HUES48 (cell line): ENCODE results near the gene PAPSS2.
A peak's percentile ranks its signal among the peaks of the same experiment; 100 is the strongest.
"Not testable (repeated sequence)": the region's sequence is repeated elsewhere in the genome, so short reads cannot be mapped to it uniquely, and the experiment has no call there.

Experiments
- H3K27ac ChIP-seq: one replicate; pipeline ENCODE4 v1.7.0; 2013; ENCODE audit warnings: low read depth, low read length, inconsistent platforms
- H3K27me3 ChIP-seq: 2 replicates; pipeline ENCODE4 v1.6.1; 2013; ENCODE audit warnings: mild to moderate bottlenecking, low read length; ENCODE audit not compliant: control insufficient read depth, insufficient read depth
- H3K36me3 ChIP-seq: 2 replicates; pipeline ENCODE4 v1.6.1; 2013; ENCODE audit warnings: low read length; ENCODE audit not compliant: control insufficient read depth, insufficient read depth
- H3K4me1 ChIP-seq: 2 replicates; pipeline ENCODE4 v1.6.1; 2013; ENCODE audit warnings: mild to moderate bottlenecking, low read length; ENCODE audit not compliant: control insufficient read depth, insufficient read depth
- H3K4me3 ChIP-seq: 2 replicates; pipeline ENCODE4 v1.5.1; 2013; ENCODE audit warnings: mild to moderate bottlenecking, low read depth, low read length
- H3K9ac ChIP-seq: 2 replicates; pipeline ENCODE4 v1.6.1; 2013; ENCODE audit warnings: mild to moderate bottlenecking, low read depth, low read length, moderate library complexity
- H3K9me3 ChIP-seq: 2 replicates; pipeline ENCODE4 v1.6.1; 2013; ENCODE audit warnings: low read length; ENCODE audit not compliant: control insufficient read depth, insufficient read depth

Gene PAPSS2

GRCh38 chr10:87659571-87660483, at the start of gene PAPSS2:
TSS of gene PAPSS2 (plus strand) at chr10:87659878. CDS start at chr10:87659982, 104 bp downstream.
- Histone ChIP-seq H3K4me1 (peaks cover 44% of the 10 kb centered on the region), H3K36me3 (no peaks in the 10 kb centered on the region), H3K9ac (peak within 1 kb of the TSS; percentile 81), H3K4me3 (peak within 1 kb of the TSS; percentile 97), H3K27ac (peak within 1 kb of the TSS; percentile 70), H3K27me3 (no peaks in the 10 kb centered on the region), H3K9me3 (no peaks in the 10 kb centered on the region)

DNA sequence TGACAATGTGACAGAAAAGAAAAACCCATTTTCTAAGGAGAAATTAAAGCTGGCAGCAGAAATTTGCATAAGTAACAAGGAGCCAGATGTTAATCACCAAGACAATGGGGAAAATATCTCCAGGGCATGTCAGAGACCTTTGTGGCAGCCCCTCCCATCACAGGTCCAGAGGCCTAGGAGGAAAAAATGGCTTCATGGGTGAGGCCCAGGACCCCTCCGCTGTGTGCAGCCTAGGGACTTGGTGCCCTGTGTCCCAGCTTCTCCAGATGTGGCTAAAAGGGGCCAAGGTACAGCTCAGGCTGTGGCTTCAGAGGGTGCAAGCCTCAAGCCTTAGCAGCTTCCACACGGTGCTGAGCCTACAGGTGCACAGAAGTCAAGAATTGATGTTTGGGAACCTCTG, 48.3 kb upstream of the PAPSS2 start:
- H3K9ac ChIP-seq, H3K27me3 ChIP-seq, H3K4me3 ChIP-seq, H3K36me3 ChIP-seq, H3K27ac ChIP-seq: not testable (repeated sequence)
- H3K4me1 ChIP-seq: peaks cover 14% of the 10 kb centered on the region
- H3K9me3 ChIP-seq: peaks cover 17% of the 10 kb centered on the region

DNA sequence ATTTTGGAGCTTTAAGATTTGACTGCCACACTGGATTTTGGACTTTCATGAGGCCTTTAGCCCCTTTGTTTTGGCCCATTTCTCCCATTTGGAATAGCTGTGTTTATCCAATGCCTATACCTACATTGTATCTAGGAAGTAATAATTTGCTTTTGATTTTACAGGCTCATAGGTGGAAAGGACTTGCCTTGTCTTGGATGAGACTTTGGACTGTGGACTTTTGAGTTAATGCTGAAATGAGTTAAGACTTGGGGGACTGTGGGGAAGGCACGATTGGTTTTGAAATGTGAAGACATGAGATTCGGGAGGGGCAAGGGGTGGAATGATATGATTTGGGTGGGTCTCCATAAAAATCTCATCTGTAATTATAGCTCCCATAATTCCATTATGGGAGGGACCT, 47.6 kb upstream of the PAPSS2 start:
- H3K27ac ChIP-seq: no peak overlapping the region
- peaks cover 17% of the 10 kb centered on the region for H3K9me3 ChIP-seq
- H3K9ac ChIP-seq: no peak overlapping the region
- H3K36me3 ChIP-seq: no peaks in the 10 kb centered on the region
- no peaks in the 10 kb centered on the region for H3K27me3 ChIP-seq
- H3K4me1 ChIP-seq: peaks cover 14% of the 10 kb centered on the region
- H3K4me3 ChIP-seq: no peak overlapping the region

DNA sequence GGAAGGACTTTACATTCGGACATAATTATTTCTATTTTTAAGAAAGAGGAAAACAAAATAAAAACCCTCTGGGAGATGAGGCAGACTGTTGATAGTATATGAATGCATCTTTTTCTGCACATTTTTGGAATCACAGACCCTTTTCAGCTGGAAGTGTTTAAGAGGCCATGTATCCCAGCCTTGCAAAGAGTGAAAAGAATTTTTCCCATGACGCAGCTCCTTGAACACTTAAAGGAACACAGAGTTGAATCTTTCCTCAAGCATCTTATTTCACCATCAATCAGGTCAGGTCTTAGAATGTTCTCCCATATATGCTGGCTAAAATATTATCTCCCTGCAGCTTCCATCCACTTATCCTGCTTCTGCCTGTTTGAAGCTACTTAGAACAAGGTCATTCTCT, 45.9 kb upstream of the PAPSS2 start:
- no peak overlapping the region for H3K9ac ChIP-seq
- H3K4me1 ChIP-seq: peaks cover 6% of the 10 kb centered on the region
- H3K27me3 ChIP-seq: no peaks in the 10 kb centered on the region
- H3K9me3 ChIP-seq: peaks cover 17% of the 10 kb centered on the region
- H3K36me3 ChIP-seq: no peaks in the 10 kb centered on the region
- H3K27ac ChIP-seq: no peak overlapping the region
- H3K4me3 ChIP-seq: no peak overlapping the region

- H3K4me3 ChIP-seq: no peak overlapping the region
- H3K4me1 ChIP-seq: peaks cover 9% of the 10 kb centered on the region
- H3K9me3 ChIP-seq: peaks cover 15% of the 10 kb centered on the region
- H3K36me3 ChIP-seq: no peaks in the 10 kb centered on the region
- no peak overlapping the region for H3K27ac ChIP-seq
- no peak overlapping the region for H3K9ac ChIP-seq
- no peaks in the 10 kb centered on the region for H3K27me3 ChIP-seq
Measured at GRCh38 chr10:87615856-87616255, 43.8 kb upstream of the PAPSS2 start.

- Histone ChIP-seq H3K27ac (no peak overlapping the region), H3K4me1 (peaks cover 18% of the 10 kb centered on the region), H3K9ac (no peak overlapping the region), H3K36me3 (no peaks in the 10 kb centered on the region), H3K9me3 (0 out of 2 replicates have a peak, but pooled peaks cover under 1% of the 10 kb centered on the region), H3K4me3 (no peak overlapping the region), H3K27me3 (no peaks in the 10 kb centered on the region)
Measured at GRCh38 chr10:87617503-87617902, 42.2 kb upstream of the PAPSS2 start.

DNA sequence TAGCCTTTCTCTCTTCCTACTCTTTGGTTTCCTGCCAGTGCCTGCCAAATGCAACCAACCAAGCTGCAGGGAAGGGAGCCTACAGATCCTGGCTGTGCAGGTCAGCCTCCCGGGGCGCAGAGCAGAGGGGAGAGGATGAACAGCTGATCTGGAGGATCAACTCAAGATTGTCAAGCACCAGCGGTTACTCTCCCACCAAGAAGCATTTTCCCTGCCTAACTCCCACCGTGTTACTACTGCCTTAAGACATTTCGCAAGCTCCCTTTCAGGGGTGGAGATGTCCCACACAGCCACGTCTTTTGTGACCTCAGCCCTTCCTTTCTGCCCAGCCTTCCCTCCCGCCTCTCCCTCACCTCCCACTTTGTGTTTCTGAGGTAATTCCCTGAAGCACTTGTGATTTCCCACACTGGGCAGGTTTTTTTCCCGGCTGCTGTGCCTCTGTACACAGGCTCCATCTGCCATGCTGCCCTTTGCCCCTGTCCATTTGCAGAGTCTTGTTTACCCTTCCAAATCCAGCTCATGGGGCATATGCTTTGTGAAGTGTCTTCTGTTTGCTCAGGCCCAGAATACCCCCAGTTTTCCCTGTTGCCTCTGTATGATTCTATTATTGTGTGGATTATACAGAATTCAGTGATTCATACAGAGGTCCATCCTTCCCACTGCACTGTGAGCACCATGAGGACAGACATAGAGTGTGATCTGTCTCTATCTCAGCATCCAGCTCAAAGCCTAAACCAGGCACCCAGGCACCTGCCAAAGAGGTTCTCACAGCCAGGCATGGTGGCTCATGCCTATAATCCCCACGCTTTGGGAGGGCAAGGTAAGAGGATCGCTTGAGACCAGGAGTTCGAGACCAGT, 40.9 kb upstream of the PAPSS2 start:
- Histone ChIP-seq H3K27ac (no peak overlapping the region), H3K4me1 (peaks cover 22% of the 10 kb centered on the region)

GRCh38 chr10:87619705-87620104, 40.0 kb upstream of the PAPSS2 start:
- no peak overlapping the region for H3K4me3 ChIP-seq
- H3K36me3 ChIP-seq: no peaks in the 10 kb centered on the region
- H3K27me3 ChIP-seq: no peaks in the 10 kb centered on the region
- H3K9ac ChIP-seq: no peak overlapping the region
- no peaks in the 10 kb centered on the region for H3K9me3 ChIP-seq
- no peak overlapping the region for H3K27ac ChIP-seq
- peaks cover 29% of the 10 kb centered on the region for H3K4me1 ChIP-seq

More for the DNA sequence above, 40.9 kb upstream of the PAPSS2 start:
- no peaks in the 10 kb centered on the region for H3K27me3 ChIP-seq
- H3K36me3 ChIP-seq: no peaks in the 10 kb centered on the region
- H3K9me3 ChIP-seq: no peaks in the 10 kb centered on the region
- H3K9ac ChIP-seq: no peak overlapping the region
- no peak overlapping the region for H3K4me3 ChIP-seq

GRCh38 chr10:87621440-87621839, 38.2 kb upstream of the PAPSS2 start:
- H3K36me3 ChIP-seq, H3K9me3 ChIP-seq, H3K27me3 ChIP-seq, H3K9ac ChIP-seq, H3K4me3 ChIP-seq, H3K27ac ChIP-seq: not testable (repeated sequence)
- peaks cover 45% of the 10 kb centered on the region for H3K4me1 ChIP-seq

- no peak overlapping the region for H3K4me3 ChIP-seq
- H3K36me3 ChIP-seq: no peaks in the 10 kb centered on the region
- no peaks in the 10 kb centered on the region for H3K9me3 ChIP-seq
- H3K27ac ChIP-seq: no peak overlapping the region
- H3K27me3 ChIP-seq: no peaks in the 10 kb centered on the region
- peaks cover 51% of the 10 kb centered on the region for H3K4me1 ChIP-seq
- no peak overlapping the region for H3K9ac ChIP-seq
Measured at GRCh38 chr10:87622314-87623004, 37.2 kb upstream of the PAPSS2 start.
